Measurements from ENCODE around the gene PDP2. TPM values are rescaled to one million over a fixed set of nuclear protein-coding genes. Genes with fewer than 3 reads are reported as not detected.

Gene PDP2
- total RNA-seq, 1 experiment from 2014 or later, result 23.1 TPM

DNA sequence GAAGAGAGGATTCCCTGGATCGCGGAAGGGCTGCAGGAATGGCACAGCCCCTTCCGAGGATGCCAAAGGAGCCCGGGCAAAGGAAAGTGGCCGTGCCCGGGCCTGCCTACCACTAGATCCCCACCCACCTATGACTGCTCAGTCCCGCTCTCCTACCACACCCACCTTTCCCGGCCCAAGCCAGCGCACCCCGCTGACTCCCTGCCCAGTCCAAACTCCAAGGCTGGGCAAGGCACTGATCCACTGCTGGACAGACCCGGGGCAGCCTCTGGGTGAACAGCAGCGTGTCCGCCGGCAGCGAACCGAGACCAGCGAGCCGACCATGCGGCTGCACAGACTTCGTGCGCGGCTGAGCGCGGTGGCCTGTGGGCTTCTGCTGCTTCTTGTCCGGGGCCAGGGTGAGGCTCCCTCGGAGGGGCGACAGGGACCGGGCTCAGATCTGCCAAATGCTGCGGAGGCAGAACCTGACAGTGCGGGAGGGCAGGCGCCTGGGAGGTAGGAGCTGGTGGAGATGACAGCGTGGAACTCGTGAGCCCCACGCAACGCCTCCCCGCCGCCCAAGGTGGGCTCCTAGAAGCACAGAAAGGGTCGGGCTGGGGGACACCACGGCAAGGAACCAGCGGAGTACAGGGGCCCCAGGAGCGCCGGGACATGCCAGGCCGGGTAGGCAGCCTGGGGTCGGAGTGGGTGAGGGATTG lies 55.1 kb downstream of the PDP2 start, which contains the start of gene CES2:
Gene CES2 (plus strand): TSS at position 203 of the 698 bp plus-strand sequence. CDS start 120 bp downstream, at position 323.
- Histone ChIP-seq H3K23ac (ENCODE audit: insufficient read length, low read depth, low read length) (no peak within 1 kb of the TSS), H3K18ac (ENCODE audit: insufficient read length, low read depth, low read length) (peak within 1 kb of the TSS; percentile 27), H3K14ac (ENCODE audit: insufficient read depth, low read length) (peak within 1 kb of the TSS; percentile 82), H3K56ac (ENCODE audit: insufficient read length, low read depth, low read length) (no peak within 1 kb of the TSS), H4K91ac (ENCODE audit: insufficient read length, low read depth, low read length) (no peak within 1 kb of the TSS), H2BK12ac (ENCODE audit: insufficient read length, low read depth, low read length) (no peak within 1 kb of the TSS), H3K79me1 (ENCODE audit: insufficient read depth, low read depth, low read length, poor library complexity, severe bottlenecking) (no peaks in the 10 kb centered on the region), H3K23me2 (ENCODE audit: insufficient read length, low read depth, low read length, poor library complexity, severe bottlenecking) (peaks cover 16% of the 10 kb centered on the region), H2BK120ac (ENCODE audit: low read depth, low read length, poor library complexity, severe bottlenecking) (no peak within 1 kb of the TSS), H2BK5ac (ENCODE audit: insufficient read length, low read length) (no peak within 1 kb of the TSS), H4K20me1 (ENCODE audit: control insufficient read depth, insufficient read depth, insufficient read length) (no peaks in the 10 kb centered on the region), H3K27ac (ENCODE audit: insufficient read length, low read depth, low read length) (no peak within 1 kb of the TSS), H3K9ac (ENCODE audit: extremely low read depth, insufficient read length, low read length) (peak within 1 kb of the TSS; percentile 66), H2AK5ac (ENCODE audit: insufficient read length, low read length) (no peak within 1 kb of the TSS), H3T11ph (ENCODE audit: low read length) (no peak within 1 kb of the TSS), H3K4ac (ENCODE audit: low read depth, low read length) (no peak within 1 kb of the TSS), H2BK15ac (ENCODE audit: low read depth, low read length) (no peak within 1 kb of the TSS), H3K27me3 (ENCODE audit: insufficient read depth, low read length) (no peaks in the 10 kb centered on the region), H3K4me2 (ENCODE audit: insufficient read depth, insufficient read length, low read length) (peak within 1 kb of the TSS; percentile 95), H3K9me3 (ENCODE audit: control insufficient read depth, low read depth, low read length) (no peaks in the 10 kb centered on the region), H2AFZ (ENCODE audit: low read length) (no peak within 1 kb of the TSS), H4K5ac (ENCODE audit: insufficient read length, low read depth, low read length) (no peak within 1 kb of the TSS), H3K4me1 (ENCODE audit: insufficient read depth, low read length) (no peaks in the 10 kb centered on the region), H3K79me2 (ENCODE audit: insufficient read depth, low read length) (no peaks in the 10 kb centered on the region), H2BK20ac (ENCODE audit: low read depth, low read length, poor library complexity, severe bottlenecking) (no peak within 1 kb of the TSS), H4K8ac (replicated peaks; ENCODE audit: insufficient read length, low read depth, low read length) (no peak within 1 kb of the TSS)
- no CpG with 5 or more reads among the region's 44 CpGs for WGBS (ENCODE audit: extremely low coverage, insufficient read length, low lambda C conversion rate)
- Mint-ChIP-seq H3K9me3 (no peaks in the 10 kb centered on the region), H3K27me3 (ENCODE audit: low read depth) (no peaks in the 10 kb centered on the region), H3K4me3 (peak within 1 kb of the TSS; percentile 96 to 97), H3K27ac (peak within 1 kb of the TSS in 1 of 3 experiments; percentile 85; a peak in 2 of 7 replicates), H3K4me1 (peaks cover 13 to 27% of the 10 kb centered on the region in 2 experiments), H3K36me3 (ENCODE audit: insufficient read depth in 1 of 3, low read depth in 3 of 3) (peaks cover 9 to 28% (median 11%) of the 10 kb centered on the region in 3 experiments)
- no peak for DNase-seq
- no peak for TF ChIP-seq CTCF (conservative IDR thresholded peaks at IDR 0.05)
